Measurements from ENCODE around the gene ANKRD42.
A peak's percentile ranks its signal among the peaks of the same experiment; 100 is the strongest.

ANKRD42 gene

GRCh38 chr11:83194281-83195142, 1.0 kb downstream of the ANKRD42 start:
- H3K27me3 ChIP-seq (ENCODE audit: insufficient read depth, low read length, poor library complexity), result no peaks in the 10 kb centered on the region
- H3K27ac ChIP-seq (ENCODE audit: low read depth, low read length), result no peak overlapping the region
- peak overlapping the region; percentile 100 for H3K4me2 ChIP-seq (ENCODE audit: low read length)
- H3K4me1 ChIP-seq (ENCODE audit: control insufficient read depth, low read depth, low read length), result peaks cover 4% of the 10 kb centered on the region
- no peak overlapping the region for H2BK15ac ChIP-seq (replicated peaks; ENCODE audit: low read depth)
- H2BK120ac ChIP-seq (ENCODE audit: low read depth, low read length), result no peak overlapping the region
- H4K8ac ChIP-seq (ENCODE audit: low read depth, low read length), result no peak overlapping the region
- H3K79me1 ChIP-seq (ENCODE audit: low read length), result peaks cover 8% of the 10 kb centered on the region
- H3K4ac ChIP-seq (ENCODE audit: low read depth, low read length), result no peak overlapping the region
- WGBS (ENCODE audit: extremely low coverage, insufficient coverage, low lambda C conversion rate), result no CpG with 5 or more reads among the region's 35 CpGs
- no peak overlapping the region for H2BK5ac ChIP-seq (ENCODE audit: low read length)
- H3K9ac ChIP-seq (ENCODE audit: low read length), result peak overlapping the region; percentile 76
- peak; percentile 77 for DNase-seq
- H2AK5ac ChIP-seq (ENCODE audit: low read length), result no peak overlapping the region
- H4K5ac ChIP-seq (ENCODE audit: low read length), result no peak overlapping the region
- no peak overlapping the region for H3K23ac ChIP-seq (ENCODE audit: low read length)
- peaks cover 15% of the 10 kb centered on the region for H3K79me2 ChIP-seq (ENCODE audit: control insufficient read depth, insufficient read depth, low read length)
- no peaks in the 10 kb centered on the region for H3K36me3 ChIP-seq (ENCODE audit: control insufficient read depth, insufficient read depth, low read length)
- H3K4me3 ChIP-seq (ENCODE audit: low read length), result peak overlapping the region; percentile 86
- H3K56ac ChIP-seq (ENCODE audit: low read length), result peak overlapping the region; percentile 85
- no peak overlapping the region for H3K18ac ChIP-seq (ENCODE audit: low read length)

- H3K4me1 ChIP-seq (ENCODE audit: control insufficient read depth, low read depth, low read length), result peaks cover 4% of the 10 kb centered on the region
- no peak overlapping the region for H2BK120ac ChIP-seq (ENCODE audit: low read depth, low read length)
- no peak overlapping the region for H2BK15ac ChIP-seq (replicated peaks; ENCODE audit: low read depth)
- H2BK5ac ChIP-seq (ENCODE audit: low read length), result no peak overlapping the region
- H3K9ac ChIP-seq (ENCODE audit: low read length), result peak overlapping the region; percentile 76
- H2AK5ac ChIP-seq (ENCODE audit: low read length), result no peak overlapping the region
- peak overlapping the region; percentile 100 for H3K4me2 ChIP-seq (ENCODE audit: low read length)
- H4K5ac ChIP-seq (ENCODE audit: low read length), result no peak overlapping the region
- H3K23ac ChIP-seq (ENCODE audit: low read length), result no peak overlapping the region
- no peak overlapping the region for H3K4ac ChIP-seq (ENCODE audit: low read depth, low read length)
- H3K4me3 ChIP-seq (ENCODE audit: low read length), result no peak overlapping the region
- no peaks in the 10 kb centered on the region for H3K36me3 ChIP-seq (ENCODE audit: control insufficient read depth, insufficient read depth, low read length)
- H3K79me1 ChIP-seq (ENCODE audit: low read length), result peaks cover 8% of the 10 kb centered on the region
- peaks cover 15% of the 10 kb centered on the region for H3K79me2 ChIP-seq (ENCODE audit: control insufficient read depth, insufficient read depth, low read length)
- H3K56ac ChIP-seq (ENCODE audit: low read length), result peak overlapping the region; percentile 27
- H4K8ac ChIP-seq (ENCODE audit: low read depth, low read length), result no peak overlapping the region
- peak; percentile 46 for DNase-seq
- no peak overlapping the region for H3K27ac ChIP-seq (ENCODE audit: low read depth, low read length)
- H3K27me3 ChIP-seq (ENCODE audit: insufficient read depth, low read length, poor library complexity), result no peaks in the 10 kb centered on the region
- no CpG with 5 or more reads among the region's 4 CpGs for WGBS (ENCODE audit: extremely low coverage, insufficient coverage, low lambda C conversion rate)
- H3K18ac ChIP-seq (ENCODE audit: low read length), result no peak overlapping the region
Observed at GRCh38 chr11:83195143-83195466, 1.6 kb downstream of the ANKRD42 start.

GRCh38 chr11:83195649-83196048, 2.1 kb downstream of the ANKRD42 start:
- Histone ChIP-seq H3K4ac (ENCODE audit: low read depth, low read length) (no peak overlapping the region), H3K27ac (ENCODE audit: low read depth, low read length) (no peak overlapping the region), H3K79me1 (ENCODE audit: low read length) (peaks cover 8% of the 10 kb centered on the region), H3K4me2 (ENCODE audit: low read length) (no peak overlapping the region), H3K79me2 (ENCODE audit: control insufficient read depth, insufficient read depth, low read length) (peaks cover 15% of the 10 kb centered on the region), H3K4me3 (ENCODE audit: low read length) (no peak overlapping the region), H2BK120ac (ENCODE audit: low read depth, low read length) (no peak overlapping the region), H2BK5ac (ENCODE audit: low read length) (no peak overlapping the region), H3K23ac (ENCODE audit: low read length) (no peak overlapping the region), H3K27me3 (ENCODE audit: insufficient read depth, low read length, poor library complexity) (no peaks in the 10 kb centered on the region), H3K36me3 (ENCODE audit: control insufficient read depth, insufficient read depth, low read length) (no peaks in the 10 kb centered on the region), H2AK5ac (ENCODE audit: low read length) (no peak overlapping the region), H3K56ac (ENCODE audit: low read length) (no peak overlapping the region), H4K8ac (ENCODE audit: low read depth, low read length) (no peak overlapping the region), H3K9ac (ENCODE audit: low read length) (no peak overlapping the region), H3K4me1 (ENCODE audit: control insufficient read depth, low read depth, low read length) (peaks cover 4% of the 10 kb centered on the region), H2BK15ac (replicated peaks; ENCODE audit: low read depth) (no peak overlapping the region), H4K5ac (ENCODE audit: low read length) (no peak overlapping the region), H3K18ac (ENCODE audit: low read length) (no peak overlapping the region)
- no CpG with 5 or more reads among the region's 8 CpGs for WGBS (ENCODE audit: extremely low coverage, insufficient coverage, low lambda C conversion rate)
- no peak for DNase-seq

GRCh38 chr11:83200035-83200434, 6.5 kb downstream of the ANKRD42 start:
- H3K4me1 ChIP-seq (ENCODE audit: control insufficient read depth, low read depth, low read length), result peaks cover 2% of the 10 kb centered on the region
- no peak overlapping the region for H2BK15ac ChIP-seq (replicated peaks; ENCODE audit: low read depth)
- H3K23ac ChIP-seq (ENCODE audit: low read length), result no peak overlapping the region
- H3K27ac ChIP-seq (ENCODE audit: low read depth, low read length), result no peak overlapping the region
- no peak overlapping the region for H4K8ac ChIP-seq (ENCODE audit: low read depth, low read length)
- no peak overlapping the region for H4K5ac ChIP-seq (ENCODE audit: low read length)
- H2BK5ac ChIP-seq (ENCODE audit: low read length), result no peak overlapping the region
- no CpG with 5 or more reads among the region's 1 CpG for WGBS (ENCODE audit: extremely low coverage, insufficient coverage, low lambda C conversion rate)
- no peak overlapping the region for H2BK120ac ChIP-seq (ENCODE audit: low read depth, low read length)
- H3K27me3 ChIP-seq (ENCODE audit: insufficient read depth, low read length, poor library complexity), result no peaks in the 10 kb centered on the region
- no peak overlapping the region for H2AK5ac ChIP-seq (ENCODE audit: low read length)
- DNase-seq, result no peak
- H3K56ac ChIP-seq (ENCODE audit: low read length), result no peak overlapping the region
- no peak overlapping the region for H3K9ac ChIP-seq (ENCODE audit: low read length)
- peaks cover 1% of the 10 kb centered on the region for H3K79me1 ChIP-seq (ENCODE audit: low read length)
- H3K79me2 ChIP-seq (ENCODE audit: control insufficient read depth, insufficient read depth, low read length), result no peaks in the 10 kb centered on the region
- no peak overlapping the region for H3K18ac ChIP-seq (ENCODE audit: low read length)
- no peaks in the 10 kb centered on the region for H3K36me3 ChIP-seq (ENCODE audit: control insufficient read depth, insufficient read depth, low read length)
- H3K4me3 ChIP-seq (ENCODE audit: low read length), result no peak overlapping the region
- H3K4me2 ChIP-seq (ENCODE audit: low read length), result no peak overlapping the region
- no peak overlapping the region for H3K4ac ChIP-seq (ENCODE audit: low read depth, low read length)

GRCh38 chr11:83205608-83206185, 12.2 kb downstream of the ANKRD42 start:
- Histone ChIP-seq H3K79me1 (ENCODE audit: low read length) (no peaks in the 10 kb centered on the region), H3K4me1 (ENCODE audit: control insufficient read depth, low read depth, low read length) (no peaks in the 10 kb centered on the region), H4K5ac (ENCODE audit: low read length) (no peak overlapping the region), H3K4ac (ENCODE audit: low read depth, low read length) (no peak overlapping the region), H2BK120ac (ENCODE audit: low read depth, low read length) (no peak overlapping the region), H2BK15ac (replicated peaks; ENCODE audit: low read depth) (no peak overlapping the region), H3K36me3 (ENCODE audit: control insufficient read depth, insufficient read depth, low read length) (no peaks in the 10 kb centered on the region), H2AK5ac (ENCODE audit: low read length) (no peak overlapping the region), H3K79me2 (ENCODE audit: control insufficient read depth, insufficient read depth, low read length) (no peaks in the 10 kb centered on the region), H3K23ac (ENCODE audit: low read length) (no peak overlapping the region), H3K4me2 (ENCODE audit: low read length) (no peak overlapping the region), H3K56ac (ENCODE audit: low read length) (no peak overlapping the region), H3K9ac (ENCODE audit: low read length) (no peak overlapping the region), H3K18ac (ENCODE audit: low read length) (no peak overlapping the region), H3K27me3 (ENCODE audit: insufficient read depth, low read length, poor library complexity) (no peaks in the 10 kb centered on the region), H3K27ac (ENCODE audit: low read depth, low read length) (no peak overlapping the region), H2BK5ac (ENCODE audit: low read length) (no peak overlapping the region), H4K8ac (ENCODE audit: low read depth, low read length) (no peak overlapping the region), H3K4me3 (ENCODE audit: low read length) (no peak overlapping the region)
- DNase-seq, result peak; percentile 60
- no CpG with 5 or more reads among the region's 3 CpGs for WGBS (ENCODE audit: extremely low coverage, insufficient coverage, low lambda C conversion rate)
